H1 (cell line): ENCODE results near the gene PTK6. TPM values are rescaled to one million over a fixed set of nuclear protein-coding genes. Genes with fewer than 3 reads are reported as not detected.

Experiments used
- CTCF ChIA-PET: fragments of 300-600 bp; sonication (Branson Sonifier 250); formaldehyde crosslinking; loops from one replicate; lab custom pipeline; 2021; ENCODE audit not compliant: partially characterized antibody; lab: Charles Lee
- POLR2A ChIA-PET: fragments of 300-600 bp; sonication (Branson Sonifier 250); formaldehyde crosslinking; loops from one replicate; lab custom pipeline; 2021; ENCODE audit warnings: inconsistent platforms; ENCODE audit not compliant: partially characterized antibody; lab: Charles Lee
- DNase-seq, 2 experiments: peaks; one replicate each; pipeline versions ENCODE4 v3.0.0 to v3.0.0-alpha.2; 2010 to 2022; ENCODE audit warnings: low spot score in 2 of 2, low read depth in 1 of 2, mixed read lengths in 1 of 2
- FAIRE-seq: peaks from 2 replicates; lab custom pipeline; 2011; peaks lifted over from hg19 to GRCh38; lab: Jason Lieb, UNC
- H2AFZ ChIP-seq: 2 replicates; pipeline ENCODE4 v1.8.1; 2012; ENCODE audit warnings: low read length, inconsistent platforms
- H2AK5ac ChIP-seq: 2 replicates; pipeline ENCODE4 v1.6.1; 2013; ENCODE audit warnings: low read depth, low read length
- H2BK120ac ChIP-seq: replicated peaks from 2 replicates; pipeline ENCODE3; 2013; ENCODE audit warnings: low read depth, low read length, inconsistent platforms
- H2BK12ac ChIP-seq: 2 replicates; pipeline ENCODE4 v1.6.1; 2013; ENCODE audit warnings: low read depth, low read length
- H2BK15ac ChIP-seq: 2 replicates; pipeline ENCODE4 v1.6.1; 2013; ENCODE audit warnings: low read length
- H2BK20ac ChIP-seq: 2 replicates; pipeline ENCODE4 v1.6.1; 2013; ENCODE audit warnings: low read length
- H2BK5ac ChIP-seq: 2 replicates; pipeline ENCODE4 v1.6.1; 2013; ENCODE audit warnings: low read depth, low read length
- H3K14ac ChIP-seq: 2 replicates; pipeline ENCODE4 v1.6.1; 2013; ENCODE audit warnings: inconsistent platforms; ENCODE audit not compliant: insufficient read length
- H3K18ac ChIP-seq: 2 replicates; pipeline ENCODE4 v1.6.1; 2013; ENCODE audit warnings: low read length; ENCODE audit errors: extremely low read depth
- H3K23ac ChIP-seq: 2 replicates; pipeline ENCODE4 v1.6.1; 2013; ENCODE audit warnings: inconsistent platforms; ENCODE audit not compliant: insufficient read length
- H3K23me2 ChIP-seq: 2 replicates; pipeline ENCODE4 v1.6.1; 2013; ENCODE audit warnings: low read depth, low read length
- H3K27ac ChIP-seq: 2 replicates; pipeline ENCODE4 v1.6.1; 2011; ENCODE audit warnings: low read depth, low read length, inconsistent platforms
- H3K27me3 ChIP-seq, 4 experiments: replicated peaks in 1 of 4; 1 replicate in 1 of 4; 2 replicates in 3 of 4; pipeline versions ENCODE4 v1.6.1 to v1.8.1; 2011 to 2013; ENCODE audit warnings: low read length in 3 of 4, mild to moderate bottlenecking in 3 of 4, inconsistent platforms in 2 of 4, mixed read lengths in 2 of 4, moderate library complexity in 1 of 4; ENCODE audit not compliant: control insufficient read depth in 3 of 4, insufficient read depth in 3 of 4; ENCODE audit errors: extremely low read depth in 1 of 4
- H3K36me3 ChIP-seq, 4 experiments: 2 replicates each; pipeline versions ENCODE4 v1.6.1 to v1.8.1; 2011 to 2013; ENCODE audit warnings: mild to moderate bottlenecking in 4 of 4, low read length in 3 of 4, moderate library complexity in 2 of 4, control low read depth in 1 of 4, inconsistent platforms in 1 of 4; ENCODE audit not compliant: insufficient read depth in 4 of 4, control insufficient read depth in 2 of 4
- H3K4ac ChIP-seq: replicated peaks from 2 replicates; pipeline ENCODE3; 2013; ENCODE audit warnings: low read length, low read depth, mixed read lengths, inconsistent platforms; ENCODE audit not compliant: insufficient read length
- H3K4me1 ChIP-seq, 4 experiments: replicated peaks in 1 of 4; 1 replicate in 1 of 4; 2 replicates in 3 of 4; pipeline versions ENCODE4 v1.6.1 to v1.8.1; 2011 to 2013; ENCODE audit warnings: low read length in 3 of 4, inconsistent platforms in 2 of 4, mixed read lengths in 1 of 4; ENCODE audit not compliant: insufficient read depth in 4 of 4, control insufficient read depth in 3 of 4
- H3K4me2 ChIP-seq, 2 experiments: 2 replicates each; pipeline versions ENCODE4 v1.6.1 to v1.8.1; 2011 to 2013; ENCODE audit warnings: low read depth in 2 of 2, low read length in 2 of 2, control low read depth in 1 of 2, inconsistent platforms in 1 of 2, mild to moderate bottlenecking in 1 of 2; ENCODE audit not compliant: insufficient read depth in 1 of 2
- H3K4me3 ChIP-seq, 4 experiments: fragments of 200-600, 300-600 bp in 1 of 4; sonication (generic), shearing (Covaris generic), sonication (Bioruptor Twin) in 1 of 4; 2 replicates each; pipeline versions ENCODE4 v1.5.1 to v1.8.1; 2011 to 2016; ENCODE audit warnings: low read length in 4 of 4, low read depth in 3 of 4, control low read depth in 2 of 4, inconsistent platforms in 2 of 4, mild to moderate bottlenecking in 2 of 4, mixed read lengths in 1 of 4, moderate library complexity in 1 of 4; ENCODE audit not compliant: insufficient read depth in 2 of 4; ENCODE audit errors: extremely low read depth in 1 of 4
- H3K56ac ChIP-seq: replicated peaks from 2 replicates; pipeline ENCODE3; 2013; ENCODE audit warnings: low read depth, mild to moderate bottlenecking, mixed read lengths, low read length, inconsistent platforms; ENCODE audit not compliant: insufficient read length
- H3K79me1 ChIP-seq: 2 replicates; pipeline ENCODE4 v1.6.1; 2013; ENCODE audit warnings: low read depth, low read length, control low read depth
- H3K79me2 ChIP-seq, 2 experiments: 2 replicates each; pipeline versions ENCODE4 v1.6.1 to v1.8.1; 2012 to 2013; ENCODE audit warnings: low read length in 2 of 2, mild to moderate bottlenecking in 2 of 2, inconsistent platforms in 1 of 2; ENCODE audit not compliant: insufficient read depth in 2 of 2, control insufficient read depth in 1 of 2
- H3K9ac ChIP-seq, 4 experiments: replicated peaks in 1 of 4; 1 replicate in 1 of 4; 2 replicates in 3 of 4; pipeline versions ENCODE4 v1.6.1 to v1.8.1; 2011 to 2013; ENCODE audit warnings: low read depth in 3 of 4, low read length in 3 of 4, control low read depth in 2 of 4, mild to moderate bottlenecking in 2 of 4, moderate library complexity in 2 of 4, inconsistent platforms in 1 of 4; ENCODE audit errors: extremely low read depth in 1 of 4
- H3K9me3 ChIP-seq, 2 experiments: 2 replicates each; pipeline versions ENCODE4 v1.6.1 to v1.8.1; 2012 to 2013; ENCODE audit warnings: mild to moderate bottlenecking in 2 of 2, moderate library complexity in 2 of 2, control low read depth in 1 of 2, inconsistent platforms in 1 of 2, low read depth in 1 of 2, low read length in 1 of 2, mixed read lengths in 1 of 2; ENCODE audit not compliant: insufficient read depth in 2 of 2
- H4K20me1 ChIP-seq, 2 experiments: replicated peaks in 1 of 2; 2 replicates each; pipeline versions ENCODE3 to v1.8.1; 2011 to 2013; ENCODE audit warnings: inconsistent platforms in 2 of 2, low read length in 2 of 2, mild to moderate bottlenecking in 1 of 2; ENCODE audit not compliant: insufficient read depth in 2 of 2, control insufficient read depth in 1 of 2
- H4K5ac ChIP-seq: 2 replicates; pipeline ENCODE4 v1.6.1; 2013; ENCODE audit warnings: low read length, low read depth, mixed read lengths, inconsistent platforms; ENCODE audit not compliant: insufficient read length
- H4K8ac ChIP-seq: 2 replicates; pipeline ENCODE4 v1.8.0; 2013; ENCODE audit warnings: mild to moderate bottlenecking, moderate library complexity, low read length, inconsistent platforms; ENCODE audit not compliant: insufficient read depth; ENCODE audit errors: extremely low read depth
- H4K91ac ChIP-seq: replicated peaks from 2 replicates; pipeline ENCODE3; 2013; ENCODE audit warnings: low read length, mixed read lengths, inconsistent platforms; ENCODE audit not compliant: insufficient read length
- BACH1 ChIP-seq: IDR thresholded peaks from 2 replicates; pipeline ENCODE4 v1.6.1; 2012; ENCODE audit warnings: low read length, improper control_type of control experiment
- CBX5 ChIP-seq: fragments of 300-800, 300-1000 bp; sonication (generic); IDR thresholded peaks from 2 replicates; pipeline ENCODE4 v1.7.1; 2016; ENCODE audit warnings: antibody characterized with exemption, low read length, low read depth
- CHD2 ChIP-seq: IDR thresholded peaks from 2 replicates; pipeline ENCODE4 v1.6.1; 2012; ENCODE audit warnings: low read length, improper control_type of control experiment
- CREB1 ChIP-seq: IDR thresholded peaks from 2 replicates; pipeline ENCODE4 v1.6.1; 2012; ENCODE audit warnings: inconsistent platforms
- EP300 ChIP-seq, 2 experiments: IDR thresholded peaks; 1 replicate in 1 of 2; 2 replicates in 1 of 2; pipeline ENCODE4 v1.6.1; 2011 to 2012; ENCODE audit warnings: low read depth in 2 of 2, low read length in 2 of 2, mild to moderate bottlenecking in 2 of 2, borderline replicate concordance in 1 of 2, inconsistent platforms in 1 of 2, moderate library complexity in 1 of 2
- GTF2F1 ChIP-seq: IDR thresholded peaks from 2 replicates; pipeline ENCODE4 v1.6.1; 2012; ENCODE audit warnings: low read depth, low read length, improper control_type of control experiment, borderline replicate concordance
- JUND ChIP-seq: IDR thresholded peaks from 2 replicates; pipeline ENCODE4 v1.6.1; 2011; ENCODE audit warnings: mild to moderate bottlenecking, improper control_type of control experiment, low read length
- MAX ChIP-seq: IDR thresholded peaks from 2 replicates; pipeline ENCODE4 v1.6.1; 2012; ENCODE audit warnings: inconsistent platforms
- NRF1 ChIP-seq: IDR thresholded peaks from 2 replicates; pipeline ENCODE4 v1.6.1; 2011; ENCODE audit warnings: mild to moderate bottlenecking, low read depth, low read length, improper control_type of control experiment
- POLR2A ChIP-seq, 2 experiments: IDR thresholded peaks; 1 replicate in 1 of 2; 2 replicates in 1 of 2; pipeline ENCODE4 v1.6.1; 2011; ENCODE audit warnings: low read depth in 2 of 2, low read length in 2 of 2, mild to moderate bottlenecking in 2 of 2; ENCODE audit errors: control extremely low read depth in 1 of 2
- RBBP5 ChIP-seq: IDR thresholded peaks from 2 replicates; pipeline ENCODE4 v1.7.1; 2012; ENCODE audit warnings: low read depth, mild to moderate bottlenecking, inconsistent platforms, low read length, moderate library complexity, borderline replicate concordance
- SP2 ChIP-seq: IDR thresholded peaks from 2 replicates; pipeline ENCODE4 v1.6.1; 2012; ENCODE audit warnings: mild to moderate bottlenecking, low read length, inconsistent platforms
- ZNF274 ChIP-seq: IDR thresholded peaks from 2 replicates; pipeline ENCODE4 v1.7.0; 2012; ENCODE audit warnings: low read length, borderline replicate concordance; ENCODE audit errors: extremely low read depth
- WGBS, 2 experiments: shearing (Covaris generic) in 1 of 2; methylation state at CpG; one replicate each; pipeline versions ENCODE4 v1.1.6 to v1.1.7; 2013 to 2015; ENCODE audit warnings: low lambda C conversion rate in 2 of 2, mixed read lengths in 2 of 2, inconsistent platforms in 1 of 2, low coverage in 1 of 2, missing lambda C conversion rate in 1 of 2; ENCODE audit not compliant: insufficient replicate concordance in 2 of 2, insufficient coverage in 1 of 2, insufficient read length in 1 of 2; ENCODE audit errors: extremely low coverage in 1 of 2, missing lambda C conversion rate in 1 of 2; 5-methylcytosine and 5-hydroxymethylcytosine counted together
- polyA plus RNA-seq, 7 experiments: library from polyadenylated mRNA; depleted of rRNA in 3 of 7; stranded (reverse) in 5 of 7; unstranded in 2 of 7; fragments of >200 nt in 5 of 7; fragments of 200-250 nt in 2 of 7; gene quantifications; 1 replicate in 5 of 7; 2 replicates in 1 of 7; 4 replicates in 1 of 7; pipeline versions ENCODE4 v1.2.1 to v1.2.3, GENCODE V29; 2011 to 2013; ENCODE audit warnings: missing spikeins in 2 of 7, mixed read lengths in 2 of 7
- total RNA-seq: library from RNA; stranded (reverse); fragmentation: NEBNext Ultra II Directional; extraction: Animal tissue kit (Norgen Biotek cat#: 25700); gene quantifications from 2 replicates; pipeline ENCODE4 v1.2.1, GENCODE V29; 2021
- TF ChIP-seq, protein P1 (sequence below): IDR thresholded peaks from 2 replicates; pipeline ENCODE4 v1.6.1; 2011; ENCODE audit warnings: low read length, improper control_type of control experiment

PTK6 gene
- total and polyA plus RNA-seq, 2 of the 8 experiments (the other 6 are each of a cell fraction or from before 2014, with no cell fraction given) = 0.12 to 0.19 TPM

DNA sequence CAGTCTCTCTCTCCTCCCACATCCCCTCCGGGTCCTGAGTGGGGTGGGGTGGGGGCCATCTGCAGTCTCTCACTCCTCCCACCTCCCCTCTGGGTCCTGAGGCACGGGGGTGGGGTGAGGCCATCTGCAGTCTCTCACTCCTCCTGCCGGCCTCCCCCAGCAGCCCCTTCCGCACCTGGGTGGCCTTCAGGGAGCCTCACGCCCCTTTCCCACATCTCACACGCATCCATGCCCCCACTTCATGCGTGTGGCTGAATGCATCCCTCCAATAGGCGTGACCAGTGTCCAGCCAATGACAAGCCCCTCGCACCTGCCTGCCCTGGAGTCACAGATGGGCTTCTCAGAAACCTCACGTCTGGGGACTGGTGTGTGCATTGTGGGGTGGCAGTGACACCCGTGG, 11.4 kb upstream of the PTK6 start:
- Histone ChIP-seq H4K5ac (no peak overlapping the region), H4K8ac (no peak overlapping the region), H3K23me2 (no peaks in the 10 kb centered on the region; the same call in 1 of the 2 replicates), H3K27ac (no peak overlapping the region), H2AFZ (no peak overlapping the region), H3K79me1 (no peaks in the 10 kb centered on the region), H3K4me2 (no peak overlapping the region), H3K4me1 (peaks cover 0 to 30% (median 14%) of the 10 kb centered on the region in 4 experiments; a peak in 6 of 7 replicates), H3K14ac (no peak overlapping the region), H3K79me2 (no peaks in the 10 kb centered on the region), H4K20me1 (no peaks in the 10 kb centered on the region), H2BK5ac (peak overlapping the region; percentile 78; the same call in 1 of the 2 replicates), H4K91ac (peak overlapping the region; percentile 36), H2BK15ac (no peak overlapping the region), H3K23ac (no peak overlapping the region), H3K36me3 (no peaks in the 10 kb centered on the region), H2AK5ac (no peak overlapping the region), H3K56ac (no peak overlapping the region), H3K4me3 (no peak overlapping the region), H3K27me3 (no peaks in the 10 kb centered on the region), H3K4ac (peak overlapping the region; percentile 74), H3K9me3 (no peaks in the 10 kb centered on the region), H2BK12ac (peak overlapping the region; percentile 68; the same call in 1 of the 2 replicates), H3K9ac (no peak overlapping the region), H3K18ac (peak overlapping the region; percentile 71; the same call in 1 of the 2 replicates), H2BK20ac (no peak overlapping the region), H2BK120ac (no peak overlapping the region)
- ChIA-PET CTCF (interaction anchor here (1.4 kb wide), 1 partner anchor 11 kb away, joined by 7 read pairs; the partner anchor contains the start of gene PTK6), POLR2A (interaction anchor here (1.0 to 2.3 kb wide), 2 partner anchors 14 to 27 kb away, joined by 3 to 10 read pairs; partner anchors contain the start of gene PPDPF)
- DNase-seq (no peak), FAIRE-seq (no peak)
- WGBS, 2 experiments = 84% methylated on average over 10 of the region's 11 CpGs; no CpG with 5 or more reads in 1 of the 2 experiments
- TF ChIP-seq POLR2A (IDR thresholded peaks at IDR 0.05; ENCODE audit: control extremely low read depth in 1 of 2, low read depth in 2 of 2, low read length in 2 of 2) = no peak
- TF ChIP-seq GTF2F1 = no peak
- TF ChIP-seq ZNF274 = no peak
- TF ChIP-seq EP300 (IDR thresholded peaks at IDR 0.05; ENCODE audit: borderline replicate concordance in 1 of 2, low read depth in 2 of 2, low read length in 2 of 2) = no peak
- no peak for TF ChIP-seq CBX5
- no peak for TF ChIP-seq JUND
- no peak for TF ChIP-seq MAX
- no peak for TF ChIP-seq CREB1
- TF ChIP-seq CHD2 = no peak
- no peak for TF ChIP-seq RBBP5
- no peak for TF ChIP-seq BACH1
- TF ChIP-seq, protein P1, sequence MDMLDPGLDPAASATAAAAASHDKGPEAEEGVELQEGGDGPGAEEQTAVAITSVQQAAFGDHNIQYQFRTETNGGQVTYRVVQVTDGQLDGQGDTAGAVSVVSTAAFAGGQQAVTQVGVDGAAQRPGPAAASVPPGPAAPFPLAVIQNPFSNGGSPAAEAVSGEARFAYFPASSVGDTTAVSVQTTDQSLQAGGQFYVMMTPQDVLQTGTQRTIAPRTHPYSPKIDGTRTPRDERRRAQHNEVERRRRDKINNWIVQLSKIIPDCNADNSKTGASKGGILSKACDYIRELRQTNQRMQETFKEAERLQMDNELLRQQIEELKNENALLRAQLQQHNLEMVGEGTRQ = no peak
- no peak for TF ChIP-seq NRF1
- no peak for TF ChIP-seq SP2
